AG09309 (cell line): ENCODE data around the gene PSMB9.

Source experiments
- DNase-seq: peaks from one replicate; pipeline ENCODE4 v3.0.0-alpha.2; 2010; ENCODE audit warnings: low read depth
- H3K4me3 ChIP-seq: 2 replicates; pipeline ENCODE4 v1.5.1; 2011; ENCODE audit warnings: mild to moderate bottlenecking, low read depth, low read length, moderate library complexity; ENCODE audit not compliant: control insufficient read depth
- TF ChIP-seq, protein P1 (sequence below): IDR thresholded peaks from 2 replicates; pipeline ENCODE4 v1.5.1; 2011; ENCODE audit warnings: mild to moderate bottlenecking, low read depth, low read length, inconsistent platforms; ENCODE audit not compliant: insufficient read depth, control insufficient read depth; ENCODE audit errors: missing control alignments

The PSMB9 gene

DNA sequence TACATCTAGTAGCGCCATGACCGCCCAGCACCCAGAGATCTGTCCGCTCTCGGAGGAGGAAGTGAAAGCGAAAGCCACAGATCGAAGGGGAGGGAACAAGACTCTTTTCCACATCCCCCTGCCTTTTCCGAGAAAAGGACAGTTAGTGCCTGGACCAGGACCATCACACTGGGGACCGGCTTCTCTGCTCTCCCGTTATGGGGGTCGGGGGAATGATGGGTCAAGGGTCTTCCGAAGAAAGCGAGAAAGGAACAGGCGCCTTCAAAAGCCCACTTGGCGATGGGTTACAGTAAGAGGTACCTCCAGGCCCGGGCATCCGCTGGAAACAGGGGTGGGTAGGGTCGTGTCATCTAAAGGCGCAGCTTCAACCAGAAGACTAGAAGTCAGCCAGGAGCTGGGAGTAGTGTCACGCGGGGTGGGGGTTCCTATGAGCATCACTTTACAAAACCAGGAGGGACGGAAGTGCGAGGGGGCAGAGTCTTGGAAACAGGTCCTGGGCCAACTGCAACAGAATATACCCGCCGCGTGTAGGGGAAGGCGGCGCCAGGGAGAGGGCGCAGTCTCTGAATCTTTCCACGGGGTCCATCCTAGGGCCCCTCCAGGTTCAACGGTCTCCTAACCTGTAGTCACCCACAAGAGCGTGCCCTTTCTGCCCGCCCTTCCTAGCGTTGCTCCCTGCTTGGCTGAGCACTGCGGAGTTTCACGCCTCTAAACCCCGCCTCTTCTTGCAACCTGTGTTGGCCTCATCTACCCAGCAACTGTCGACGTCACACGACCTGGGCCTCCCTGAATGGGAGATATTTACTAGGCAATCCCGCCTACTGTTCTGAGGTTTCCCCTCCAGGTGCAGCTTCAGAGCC lies 9.8 kb upstream of the PSMB9 start, which contains the start of gene PSMB8:
Gene PSMB8 (minus strand): TSS at position 69 of the 860 bp plus-strand sequence. CDS start 51 bp downstream, at position 18.
- peak within 1 kb of the TSS; percentile 65 for H3K4me3 ChIP-seq
- peak; percentile 71 for DNase-seq
- TF ChIP-seq, protein P1, sequence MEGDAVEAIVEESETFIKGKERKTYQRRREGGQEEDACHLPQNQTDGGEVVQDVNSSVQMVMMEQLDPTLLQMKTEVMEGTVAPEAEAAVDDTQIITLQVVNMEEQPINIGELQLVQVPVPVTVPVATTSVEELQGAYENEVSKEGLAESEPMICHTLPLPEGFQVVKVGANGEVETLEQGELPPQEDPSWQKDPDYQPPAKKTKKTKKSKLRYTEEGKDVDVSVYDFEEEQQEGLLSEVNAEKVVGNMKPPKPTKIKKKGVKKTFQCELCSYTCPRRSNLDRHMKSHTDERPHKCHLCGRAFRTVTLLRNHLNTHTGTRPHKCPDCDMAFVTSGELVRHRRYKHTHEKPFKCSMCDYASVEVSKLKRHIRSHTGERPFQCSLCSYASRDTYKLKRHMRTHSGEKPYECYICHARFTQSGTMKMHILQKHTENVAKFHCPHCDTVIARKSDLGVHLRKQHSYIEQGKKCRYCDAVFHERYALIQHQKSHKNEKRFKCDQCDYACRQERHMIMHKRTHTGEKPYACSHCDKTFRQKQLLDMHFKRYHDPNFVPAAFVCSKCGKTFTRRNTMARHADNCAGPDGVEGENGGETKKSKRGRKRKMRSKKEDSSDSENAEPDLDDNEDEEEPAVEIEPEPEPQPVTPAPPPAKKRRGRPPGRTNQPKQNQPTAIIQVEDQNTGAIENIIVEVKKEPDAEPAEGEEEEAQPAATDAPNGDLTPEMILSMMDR = peak; percentile 22

- DNase-seq = no peak
- peak overlapping the region; percentile 65; the same call in 1 of the 2 replicates for H3K4me3 ChIP-seq
- TF ChIP-seq, protein P1 = no peak
These were observed 9.1 kb upstream of the PSMB9 start for GRCh38 chr6:32844839-32845383.

- no peak for DNase-seq
- no peak overlapping the region for H3K4me3 ChIP-seq
- TF ChIP-seq, protein P1 = no peak
These were observed 8.6 kb upstream of the PSMB9 start for GRCh38 chr6:32845384-32845884.

- no peak for DNase-seq
- TF ChIP-seq, protein P1 = no peak
- no peak overlapping the region for H3K4me3 ChIP-seq
These were observed 7.0 kb upstream of the PSMB9 start for GRCh38 chr6:32847004-32847403.

GRCh38 chr6:32847795-32848194 lies 6.2 kb upstream of the PSMB9 start:
- TF ChIP-seq, protein P1 = no peak
- no peak for DNase-seq

DNA sequence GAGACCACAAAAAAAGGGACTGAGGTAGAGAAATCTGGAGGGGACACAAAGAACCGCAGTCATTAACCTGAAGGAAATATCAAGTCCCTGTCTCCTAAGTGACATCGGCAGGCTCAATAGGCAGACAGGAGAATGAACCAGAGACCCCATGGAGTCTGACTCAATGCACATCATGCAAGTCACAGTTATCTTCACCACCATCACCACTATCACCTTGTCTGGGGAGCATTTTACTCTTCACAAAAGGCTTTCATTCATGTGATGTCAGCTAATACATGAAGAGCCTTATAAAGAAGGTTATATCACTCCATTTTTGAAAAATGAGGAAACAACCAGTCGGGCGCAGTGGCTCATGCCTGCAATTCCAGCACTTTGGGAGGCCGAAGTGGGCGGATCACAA lies 4.9 kb upstream of the PSMB9 start:
- DNase-seq = no peak
- H3K4me3 ChIP-seq = no peak overlapping the region
- TF ChIP-seq, protein P1 = no peak

More at GRCh38 chr6:32847795-32848194, 6.2 kb upstream of the PSMB9 start:
- no peak overlapping the region for H3K4me3 ChIP-seq
